Measurements from ENCODE around the gene EIF2B1.

- TF ChIP-seq EZH2phosphoT487 (IDR thresholded peaks at IDR 0.05) (no peak), CTCF (IDR thresholded peaks at IDR 0.05) (no peak)
Measured at GRCh38 chr12:123667771-123668170, 34.3 kb upstream of the EIF2B1 start.
